Adrenal gland (tissue), 5 donors: ENCODE results near the gene LRFN2.

Experiments used
- CTCF ChIP-seq, 6 experiments: fragments of 450-650 bp in 4 of 6; fragments of 200-600 bp in 2 of 6; sonication (generic) in 1 of 6; IDR thresholded peaks; 1 replicate in 5 of 6; 2 replicates in 1 of 6; pipeline versions ENCODE4 v1.5.1 to v1.8.0; 2016 to 2021; ENCODE audit warnings: antibody characterized with exemption in 6 of 6, mild to moderate bottlenecking in 2 of 6, moderate library complexity in 1 of 6
- POLR2A ChIP-seq, 2 donors: fragments of 450-650 bp; IDR thresholded peaks; one replicate each; pipeline ENCODE4 v1.6.1; 2017; ENCODE audit warnings: antibody characterized with exemption in 2 of 2, mild to moderate bottlenecking in 2 of 2, moderate library complexity in 1 of 2
- donor health status: DM: no; HTN: no; CAD: no.

GRCh38 chr6:40400738-40401137, 186.4 kb downstream of the LRFN2 start:
- TF ChIP-seq POLR2A (IDR thresholded peaks at IDR 0.05) (no peak), CTCF (IDR thresholded peaks at IDR 0.05) (no peak)
